Fibroblast of lung (primary cell): ENCODE results near the gene CABS1. TPM values are rescaled to one million over a fixed set of nuclear protein-coding genes. Genes with fewer than 3 reads are reported as not detected.

ENCODE experiments used
- DNase-seq, 2 donors: peaks; one replicate each; pipeline versions ENCODE4 v3.0.0 to v3.0.0-alpha.2; 2010; ENCODE audit warnings: low read depth in 2 of 2
- H2AFZ ChIP-seq: 2 replicates; pipeline ENCODE4 v1.5.1; 2012; ENCODE audit warnings: low read length, control low read depth, inconsistent platforms
- H3K27ac ChIP-seq: 2 replicates; pipeline ENCODE4 v1.5.1; 2011; ENCODE audit warnings: low read length, control low read depth; ENCODE audit not compliant: insufficient read depth
- H3K27me3 ChIP-seq: 2 replicates; pipeline ENCODE4 v1.5.1; 2011; ENCODE audit warnings: mild to moderate bottlenecking, low read length; ENCODE audit not compliant: control insufficient read depth, insufficient read depth
- H3K36me3 ChIP-seq: 2 replicates; pipeline ENCODE4 v1.5.1; 2011; ENCODE audit warnings: low read length; ENCODE audit not compliant: control insufficient read depth, insufficient read depth
- H3K4me1 ChIP-seq: 2 replicates; pipeline ENCODE4 v1.5.1; 2011; ENCODE audit warnings: low read length; ENCODE audit not compliant: control insufficient read depth, insufficient read depth; ENCODE audit errors: extremely low read depth
- H3K4me2 ChIP-seq: 2 replicates; pipeline ENCODE4 v1.5.1; 2011; ENCODE audit warnings: low read length, control low read depth; ENCODE audit not compliant: insufficient read depth; ENCODE audit errors: extremely low read depth
- H3K4me3 ChIP-seq, 4 experiments: fragments of 200-600 bp in 1 of 4; sonication (generic) in 1 of 4; replicated peaks in 1 of 4; 2 replicates each; pipeline ENCODE4 v1.5.1; 2011 to 2016; ENCODE audit warnings: low read length in 4 of 4, low read depth in 3 of 4, mild to moderate bottlenecking in 3 of 4, control low read depth in 2 of 4, inconsistent platforms in 1 of 4, mixed read lengths in 1 of 4; ENCODE audit not compliant: insufficient read depth in 1 of 4; ENCODE audit errors: control extremely low read depth in 1 of 4
- H3K79me2 ChIP-seq: 2 replicates; pipeline ENCODE4 v1.5.1; 2012; ENCODE audit warnings: mild to moderate bottlenecking, low read length, inconsistent platforms; ENCODE audit not compliant: control insufficient read depth, insufficient read depth
- H3K9ac ChIP-seq: 2 replicates; pipeline ENCODE4 v1.5.1; 2011; ENCODE audit warnings: mild to moderate bottlenecking, low read length, control low read depth; ENCODE audit not compliant: insufficient read depth
- H3K9me3 ChIP-seq: 2 replicates; pipeline ENCODE4 v1.5.1; 2012; ENCODE audit warnings: low read depth, low read length; ENCODE audit not compliant: control insufficient read depth, insufficient read depth
- H4K20me1 ChIP-seq: 2 replicates; pipeline ENCODE4 v1.5.1; 2011; ENCODE audit warnings: low read length; ENCODE audit not compliant: control insufficient read depth, insufficient read depth; ENCODE audit errors: extremely low read depth
- EZH2 ChIP-seq: IDR thresholded peaks from 2 replicates; pipeline ENCODE4 v1.5.1; 2012; ENCODE audit warnings: low read length, control low read depth, mild to moderate bottlenecking; ENCODE audit errors: missing control alignments
- polyA plus RNA-seq, 2 donors: library from polyadenylated mRNA; depleted of rRNA in 1 of 2; stranded (reverse) in 1 of 2; unstranded in 1 of 2; fragments of >200 nt; gene quantifications; 2 replicates each; pipeline ENCODE4 v1.2.1, GENCODE V29; 2011 to 2012; ENCODE audit warnings: missing spikeins in 1 of 2
- total RNA-seq: library from RNA; depleted of rRNA; stranded (reverse); fragments of >200 nt; gene quantifications from 2 replicates; pipeline ENCODE4 v1.2.1, GENCODE V29; 2014
- TF ChIP-seq, protein P1 (sequence below), 2 donors: IDR thresholded peaks in 1 of 2; conservative IDR thresholded peaks in 1 of 2; 1 replicate in 1 of 2; 2 replicates in 1 of 2; pipeline ENCODE4 v1.5.1; 2011 to 2012; ENCODE audit warnings: low read length in 2 of 2, control low read depth in 1 of 2, inconsistent platforms in 1 of 2, low read depth in 1 of 2, mild to moderate bottlenecking in 1 of 2

The CABS1 gene
- total and polyA plus RNA-seq, 2 donors (not counting 1 experiment from before 2014, with no cell fraction given) = not detected

DNA sequence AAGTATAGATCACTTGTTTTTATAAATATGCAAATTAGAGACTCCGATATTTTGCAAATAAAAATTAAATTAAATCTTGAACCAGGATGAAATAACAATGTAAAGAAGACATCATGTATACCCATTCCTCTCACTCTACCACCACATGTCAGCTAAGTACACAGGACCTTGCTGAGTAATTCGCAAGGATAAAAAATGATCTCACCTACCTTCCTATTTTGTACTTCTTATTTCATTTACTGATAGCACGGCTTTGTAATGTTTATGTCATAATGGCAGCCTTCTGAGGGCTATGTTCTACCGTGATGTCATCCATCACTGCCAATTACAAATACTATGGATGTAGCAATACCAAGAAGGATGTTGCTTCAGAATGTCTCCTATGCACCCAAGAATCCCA, 37.2 kb downstream of the CABS1 start:
- no peak overlapping the region for H2AFZ ChIP-seq
- no peaks in the 10 kb centered on the region for H3K9me3 ChIP-seq
- no peak overlapping the region for H3K4me2 ChIP-seq
- H3K36me3 ChIP-seq = no peaks in the 10 kb centered on the region
- no peak overlapping the region for H3K9ac ChIP-seq
- no peaks in the 10 kb centered on the region for H3K79me2 ChIP-seq
- H3K27me3 ChIP-seq = no peaks in the 10 kb centered on the region
- TF ChIP-seq, protein P1, sequence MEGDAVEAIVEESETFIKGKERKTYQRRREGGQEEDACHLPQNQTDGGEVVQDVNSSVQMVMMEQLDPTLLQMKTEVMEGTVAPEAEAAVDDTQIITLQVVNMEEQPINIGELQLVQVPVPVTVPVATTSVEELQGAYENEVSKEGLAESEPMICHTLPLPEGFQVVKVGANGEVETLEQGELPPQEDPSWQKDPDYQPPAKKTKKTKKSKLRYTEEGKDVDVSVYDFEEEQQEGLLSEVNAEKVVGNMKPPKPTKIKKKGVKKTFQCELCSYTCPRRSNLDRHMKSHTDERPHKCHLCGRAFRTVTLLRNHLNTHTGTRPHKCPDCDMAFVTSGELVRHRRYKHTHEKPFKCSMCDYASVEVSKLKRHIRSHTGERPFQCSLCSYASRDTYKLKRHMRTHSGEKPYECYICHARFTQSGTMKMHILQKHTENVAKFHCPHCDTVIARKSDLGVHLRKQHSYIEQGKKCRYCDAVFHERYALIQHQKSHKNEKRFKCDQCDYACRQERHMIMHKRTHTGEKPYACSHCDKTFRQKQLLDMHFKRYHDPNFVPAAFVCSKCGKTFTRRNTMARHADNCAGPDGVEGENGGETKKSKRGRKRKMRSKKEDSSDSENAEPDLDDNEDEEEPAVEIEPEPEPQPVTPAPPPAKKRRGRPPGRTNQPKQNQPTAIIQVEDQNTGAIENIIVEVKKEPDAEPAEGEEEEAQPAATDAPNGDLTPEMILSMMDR (conservative IDR thresholded peaks at IDR 0.05 in 1 of 2, IDR thresholded peaks at IDR 0.05 in 1 of 2; ENCODE audit: low read depth in 1 of 2, low read length in 2 of 2) = no peak
- TF ChIP-seq EZH2 = no peak
- H4K20me1 ChIP-seq = no peaks in the 10 kb centered on the region
- H3K4me3 ChIP-seq = no peak overlapping the region
- no peak overlapping the region for H3K27ac ChIP-seq
- no peaks in the 10 kb centered on the region for H3K4me1 ChIP-seq
- DNase-seq = no peak

DNA sequence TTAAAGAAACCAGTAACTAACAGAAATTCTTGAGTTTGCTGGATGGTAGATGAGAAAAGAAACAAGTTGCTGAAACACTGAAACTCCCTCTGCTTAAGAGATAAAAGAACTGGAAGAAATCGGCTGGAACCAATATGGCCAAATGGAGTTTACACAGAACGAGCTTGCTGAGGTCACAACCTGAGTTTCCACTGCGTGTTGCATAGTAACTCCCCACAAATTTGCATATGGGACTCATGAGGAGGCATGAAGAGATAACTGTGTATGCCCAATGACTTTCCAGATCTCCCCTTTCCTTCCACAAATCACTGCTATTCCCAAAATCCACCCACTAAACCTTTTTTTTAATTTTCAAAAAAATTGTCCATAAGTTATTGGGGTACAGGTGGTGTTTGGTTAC, 38.0 kb downstream of the CABS1 start:
- H3K27ac ChIP-seq = no peak overlapping the region
- H2AFZ ChIP-seq = no peak overlapping the region
- no peaks in the 10 kb centered on the region for H3K9me3 ChIP-seq
- H3K9ac ChIP-seq = no peak overlapping the region
- no peaks in the 10 kb centered on the region for H3K36me3 ChIP-seq
- DNase-seq = no peak
- H4K20me1 ChIP-seq = no peaks in the 10 kb centered on the region
- no peaks in the 10 kb centered on the region for H3K4me1 ChIP-seq
- no peaks in the 10 kb centered on the region for H3K27me3 ChIP-seq
- no peak overlapping the region for H3K4me3 ChIP-seq
- H3K79me2 ChIP-seq = no peaks in the 10 kb centered on the region
- TF ChIP-seq EZH2 = no peak
- TF ChIP-seq, protein P1 (conservative IDR thresholded peaks at IDR 0.05 in 1 of 2, IDR thresholded peaks at IDR 0.05 in 1 of 2; ENCODE audit: low read depth in 1 of 2, low read length in 2 of 2) = no peak
- no peak overlapping the region for H3K4me2 ChIP-seq

DNA sequence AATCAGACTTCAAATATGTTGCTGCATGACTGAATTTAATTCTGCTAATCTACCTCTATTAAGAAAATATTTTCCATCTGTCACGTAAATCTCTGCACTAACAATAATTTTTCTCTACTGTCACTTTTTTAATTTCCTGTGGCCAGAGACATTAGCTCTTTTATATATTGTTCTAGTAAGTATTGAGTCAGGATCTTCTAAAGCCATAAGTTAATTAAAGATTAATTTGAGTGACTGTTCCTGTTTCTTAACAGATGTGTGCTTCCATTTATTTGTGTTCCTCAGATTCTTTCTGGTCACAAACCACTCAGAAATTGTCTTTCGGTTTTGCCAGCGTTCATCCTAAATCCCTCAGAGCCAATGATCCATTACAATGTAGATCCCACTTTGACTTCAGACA, 45.8 kb downstream of the CABS1 start:
- no peak for DNase-seq
- Histone ChIP-seq H3K4me3 (no peak overlapping the region), H3K4me2 (no peak overlapping the region), H3K27ac (no peak overlapping the region), H3K9ac (no peak overlapping the region), H3K79me2 (no peaks in the 10 kb centered on the region), H3K36me3 (no peaks in the 10 kb centered on the region), H3K4me1 (no peaks in the 10 kb centered on the region), H3K27me3 (no peaks in the 10 kb centered on the region), H2AFZ (no peak overlapping the region), H4K20me1 (no peaks in the 10 kb centered on the region), H3K9me3 (no peaks in the 10 kb centered on the region)
- no peak for TF ChIP-seq EZH2
- TF ChIP-seq, protein P1 (conservative IDR thresholded peaks at IDR 0.05 in 1 of 2, IDR thresholded peaks at IDR 0.05 in 1 of 2; ENCODE audit: low read depth in 1 of 2, low read length in 2 of 2) = no peak
